ENCODE results near the gene R3HDM1. TPM values are rescaled to one million over a fixed set of nuclear protein-coding genes. Genes with fewer than 3 reads are reported as not detected.
A peak's percentile ranks its signal among the peaks of the same experiment; 100 is the strongest.

Gene R3HDM1
- total RNA-seq, 1 donor from 2014 or later, result 44.7 TPM

GRCh38 chr2:135762530-135762929 lies 231.2 kb downstream of the R3HDM1 start:
- Histone ChIP-seq H2AFZ (ENCODE audit: low read depth, low read length) (no peak overlapping the region), H3K4me2 (ENCODE audit: low read length) (no peak overlapping the region), H3K27ac (ENCODE audit: low read depth, low read length) (no peak overlapping the region), H3K9ac (ENCODE audit: low read length) (no peak overlapping the region), H3K79me2 (ENCODE audit: insufficient read depth, low read length) (peaks cover 37% of the 10 kb centered on the region), H4K20me1 (ENCODE audit: insufficient read depth, low read length) (peaks cover 23% of the 10 kb centered on the region), H3K4me1 (ENCODE audit: insufficient read depth, low read length) (no peaks in the 10 kb centered on the region), H3K4me3 (ENCODE audit: insufficient read depth, low read depth, low read length) (no peak overlapping the region), H3K27me3 (ENCODE audit: insufficient read depth, low read length) (no peaks in the 10 kb centered on the region), H3K36me3 (ENCODE audit: insufficient read depth, low read length) (peaks cover 47% of the 10 kb centered on the region), H3K9me3 (ENCODE audit: insufficient read depth, low read depth, low read length) (no peaks in the 10 kb centered on the region)
- H3K4me3 Mint-ChIP-seq (ENCODE audit: unreplicated experiment), result no peak overlapping the region
- peaks cover 12% of the 10 kb centered on the region for H3K36me3 Mint-ChIP-seq (ENCODE audit: low read depth, unreplicated experiment)
- peaks cover 1% of the 10 kb centered on the region for H3K4me1 Mint-ChIP-seq (ENCODE audit: low read depth, unreplicated experiment)
- no peaks in the 10 kb centered on the region for H3K9me3 Mint-ChIP-seq (ENCODE audit: unreplicated experiment)
- no peak for TF ChIP-seq EZH2 (IDR thresholded peaks at IDR 0.05; ENCODE audit: insufficient read depth, low read length)
- no peak for TF ChIP-seq CTCF (IDR thresholded peaks at IDR 0.05; ENCODE audit: insufficient read depth, low read depth, low read length)
- no peaks in the 10 kb centered on the region for H3K27me3 Mint-ChIP-seq (ENCODE audit: low read depth, unreplicated experiment)
- DNase-seq (ENCODE audit: low read depth) (no peak), FAIRE-seq (no peak)
- no peak overlapping the region for H3K27ac Mint-ChIP-seq (ENCODE audit: unreplicated experiment)

GRCh38 chr2:135768863-135769262 lies 237.6 kb downstream of the R3HDM1 start:
- Mint-ChIP-seq H3K36me3 (ENCODE audit: low read depth, unreplicated experiment) (peaks cover 36% of the 10 kb centered on the region), H3K9me3 (ENCODE audit: unreplicated experiment) (no peaks in the 10 kb centered on the region), H3K4me1 (ENCODE audit: low read depth, unreplicated experiment) (peaks cover 6% of the 10 kb centered on the region), H3K27me3 (ENCODE audit: low read depth, unreplicated experiment) (no peaks in the 10 kb centered on the region), H3K4me3 (ENCODE audit: unreplicated experiment) (no peak overlapping the region), H3K27ac (ENCODE audit: unreplicated experiment) (no peak overlapping the region)
- Histone ChIP-seq H3K79me2 (ENCODE audit: insufficient read depth, low read length) (peaks cover 21% of the 10 kb centered on the region), H3K4me1 (ENCODE audit: insufficient read depth, low read length) (peaks cover 3% of the 10 kb centered on the region), H3K27me3 (ENCODE audit: insufficient read depth, low read length) (no peaks in the 10 kb centered on the region), H3K4me3 (ENCODE audit: insufficient read depth, low read depth, low read length) (no peak overlapping the region), H4K20me1 (ENCODE audit: insufficient read depth, low read length) (peaks cover 5% of the 10 kb centered on the region), H3K27ac (ENCODE audit: low read depth, low read length) (no peak overlapping the region), H3K36me3 (ENCODE audit: insufficient read depth, low read length) (peaks cover 42% of the 10 kb centered on the region), H2AFZ (ENCODE audit: low read depth, low read length) (no peak overlapping the region), H3K9ac (ENCODE audit: low read length) (no peak overlapping the region), H3K4me2 (ENCODE audit: low read length) (no peak overlapping the region), H3K9me3 (ENCODE audit: insufficient read depth, low read depth, low read length) (no peaks in the 10 kb centered on the region)
- FAIRE-seq (no peak), DNase-seq (ENCODE audit: low read depth) (no peak)
- no peak for TF ChIP-seq EZH2 (IDR thresholded peaks at IDR 0.05; ENCODE audit: insufficient read depth, low read length)
- no peak for TF ChIP-seq CTCF (IDR thresholded peaks at IDR 0.05; ENCODE audit: insufficient read depth, low read depth, low read length)

GRCh38 chr2:135773319-135773718 lies 242.0 kb downstream of the R3HDM1 start:
- Histone ChIP-seq H2AFZ (ENCODE audit: low read depth, low read length) (no peak overlapping the region), H3K79me2 (ENCODE audit: insufficient read depth, low read length) (peaks cover 10% of the 10 kb centered on the region), H3K4me2 (ENCODE audit: low read length) (no peak overlapping the region), H3K4me3 (ENCODE audit: insufficient read depth, low read depth, low read length) (no peak overlapping the region), H3K4me1 (ENCODE audit: insufficient read depth, low read length) (peaks cover 3% of the 10 kb centered on the region), H3K36me3 (ENCODE audit: insufficient read depth, low read length) (peaks cover 43% of the 10 kb centered on the region), H3K9me3 (ENCODE audit: insufficient read depth, low read depth, low read length) (no peaks in the 10 kb centered on the region), H4K20me1 (ENCODE audit: insufficient read depth, low read length) (peaks cover 5% of the 10 kb centered on the region), H3K9ac (ENCODE audit: low read length) (no peak overlapping the region), H3K27me3 (ENCODE audit: insufficient read depth, low read length) (no peaks in the 10 kb centered on the region), H3K27ac (ENCODE audit: low read depth, low read length) (peak overlapping the region; percentile 56)
- DNase-seq (ENCODE audit: low read depth) (no peak), FAIRE-seq (no peak)
- no peak overlapping the region for H3K4me3 Mint-ChIP-seq (ENCODE audit: unreplicated experiment)
- peaks cover 5% of the 10 kb centered on the region for H3K4me1 Mint-ChIP-seq (ENCODE audit: low read depth, unreplicated experiment)
- no peak for TF ChIP-seq EZH2 (IDR thresholded peaks at IDR 0.05; ENCODE audit: insufficient read depth, low read length)
- TF ChIP-seq CTCF (IDR thresholded peaks at IDR 0.05; ENCODE audit: insufficient read depth, low read depth, low read length), result no peak
- H3K36me3 Mint-ChIP-seq (ENCODE audit: low read depth, unreplicated experiment), result peaks cover 33% of the 10 kb centered on the region
- no peaks in the 10 kb centered on the region for H3K9me3 Mint-ChIP-seq (ENCODE audit: unreplicated experiment)
- H3K27me3 Mint-ChIP-seq (ENCODE audit: low read depth, unreplicated experiment), result no peaks in the 10 kb centered on the region
- peak overlapping the region; percentile 77 for H3K27ac Mint-ChIP-seq (ENCODE audit: unreplicated experiment)

Data from astrocyte (in vitro differentiated cells and primary cell).